Measurements from ENCODE around the gene ROBO1. TPM values are rescaled to one million over a fixed set of nuclear protein-coding genes. Genes with fewer than 3 reads are reported as not detected.
"Not testable (repeated sequence)": the region's sequence is repeated elsewhere in the genome, so short reads cannot be mapped to it uniquely, and the experiment has no call there.

The ROBO1 gene
- total RNA-seq, 1 donor from 2014 or later: 66.5 TPM

GRCh38 chr3:79184251-79184650 lies 583.5 kb downstream of the ROBO1 start:
- Histone ChIP-seq H3K36me3 (no peaks in the 10 kb centered on the region), H3K27ac (no peak overlapping the region), H3K4me3 (no peak overlapping the region), H3K4me1 (no peaks in the 10 kb centered on the region), H3K9me3 (no peaks in the 10 kb centered on the region), H3K27me3 (no peaks in the 10 kb centered on the region)
- no peak for DNase-seq (ENCODE audit: extremely low spot score in 2 of 2)
- TF ChIP-seq POLR2AphosphoS5 (IDR thresholded peaks at IDR 0.05; ENCODE audit: insufficient read depth in 1 of 2, low read depth in 1 of 2) (no peak), CTCF (IDR thresholded peaks at IDR 0.05) (no peak), POLR2A (IDR thresholded peaks at IDR 0.05) (no peak)
- intact Hi-C loops (cut with DNase I): no loop called here

GRCh38 chr3:79183496-79183895 lies 584.3 kb downstream of the ROBO1 start:
- no peak for TF ChIP-seq CTCF (IDR thresholded peaks at IDR 0.05)
- TF ChIP-seq POLR2AphosphoS5 (IDR thresholded peaks at IDR 0.05; ENCODE audit: insufficient read depth in 1 of 2, low read depth in 1 of 2): no peak
- TF ChIP-seq POLR2A (IDR thresholded peaks at IDR 0.05): no peak
- Histone ChIP-seq H3K9me3 (no peaks in the 10 kb centered on the region), H3K27ac (no peak overlapping the region), H3K36me3 (no peaks in the 10 kb centered on the region), H3K4me3 (no peak overlapping the region), H3K4me1 (no peaks in the 10 kb centered on the region), H3K27me3 (no peaks in the 10 kb centered on the region)
- intact Hi-C loops (cut with DNase I): no loop called here
- DNase-seq (ENCODE audit: extremely low spot score in 2 of 2): no peak

- Histone ChIP-seq H3K4me1 (no peaks in the 10 kb centered on the region), H3K36me3 (no peaks in the 10 kb centered on the region), H3K4me3 (no peak overlapping the region), H3K27me3 (no peaks in the 10 kb centered on the region), H3K9me3 (no peaks in the 10 kb centered on the region), H3K27ac (no peak overlapping the region)
- intact Hi-C loops (cut with DNase I): no loop called here
- no peak for DNase-seq (ENCODE audit: extremely low spot score in 2 of 2)
- TF ChIP-seq CTCF (IDR thresholded peaks at IDR 0.05): no peak
- no peak for TF ChIP-seq POLR2A (IDR thresholded peaks at IDR 0.05)
- no peak for TF ChIP-seq POLR2AphosphoS5 (IDR thresholded peaks at IDR 0.05; ENCODE audit: insufficient read depth in 1 of 2, low read depth in 1 of 2)
These were observed 589.2 kb downstream of the ROBO1 start for GRCh38 chr3:79178471-79179180.

- Histone ChIP-seq H3K27me3 (no peaks in the 10 kb centered on the region), H3K9me3 (no peaks in the 10 kb centered on the region), H3K36me3 (no peaks in the 10 kb centered on the region), H3K4me3 (no peak overlapping the region), H3K4me1 (no peaks in the 10 kb centered on the region), H3K27ac (no peak overlapping the region)
- DNase-seq (ENCODE audit: extremely low spot score in 2 of 2): no peak
- no peak for TF ChIP-seq POLR2AphosphoS5 (IDR thresholded peaks at IDR 0.05; ENCODE audit: insufficient read depth in 1 of 2, low read depth in 1 of 2)
- no peak for TF ChIP-seq CTCF (IDR thresholded peaks at IDR 0.05)
- no peak for TF ChIP-seq POLR2A (IDR thresholded peaks at IDR 0.05)
- intact Hi-C loops (cut with DNase I): no loop called here
These were observed 591.9 kb downstream of the ROBO1 start for GRCh38 chr3:79175870-79176269.

- H3K4me3 ChIP-seq; intact Hi-C loops (cut with DNase I); DNase-seq (ENCODE audit: extremely low spot score in 2 of 2); H3K4me1 ChIP-seq; H3K9me3 ChIP-seq; H3K27me3 ChIP-seq; H3K36me3 ChIP-seq; H3K27ac ChIP-seq: not testable (repeated sequence)
These were observed 594.5 kb downstream of the ROBO1 start for GRCh38 chr3:79173259-79173658.

All from vagina (tissue), 2 donors.